ENCODE data around the gene NONO. TPM values are rescaled to one million over a fixed set of nuclear protein-coding genes. Genes with fewer than 3 reads are reported as not detected.

Gene NONO
- total and polyA plus RNA-seq, 8 donors: 241 to 739 (median 626) TPM

DNA sequence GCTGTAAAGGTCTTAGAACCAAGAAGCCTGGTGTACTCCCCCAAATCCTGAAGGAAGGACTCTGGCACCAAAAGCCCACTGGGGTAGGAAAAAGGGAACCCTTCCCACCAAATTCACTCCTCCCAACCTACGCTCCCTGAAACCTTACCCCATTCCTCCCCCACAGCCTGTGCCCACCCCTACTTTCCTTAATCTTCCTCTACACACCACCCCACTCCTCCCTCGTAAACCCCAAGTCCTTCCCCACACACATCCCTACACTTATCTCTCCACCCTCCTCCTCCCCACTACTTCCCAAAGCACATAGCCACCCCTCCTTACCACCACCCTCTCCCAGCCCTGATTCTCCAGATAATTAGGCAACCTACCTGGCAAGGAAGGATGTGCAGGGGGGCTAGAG is 31.2 kb upstream of the NONO start:
- Histone ChIP-seq H3K4me1 (peaks cover 0 to 21% of the 10 kb centered on the region in 2 donors), H3K27ac (no peak overlapping the region), H3K27me3 (no peaks in the 10 kb centered on the region), H3K36me3 (peaks cover 0 to 34% of the 10 kb centered on the region in 2 donors), H3K9me3 (no peaks in the 10 kb centered on the region), H3K4me3 (no peak overlapping the region)
- ATAC-seq (no peak), DNase-seq (no peak)
- intact Hi-C loops (cut with DNase I): no loop called here
- TF ChIP-seq, protein P1, sequence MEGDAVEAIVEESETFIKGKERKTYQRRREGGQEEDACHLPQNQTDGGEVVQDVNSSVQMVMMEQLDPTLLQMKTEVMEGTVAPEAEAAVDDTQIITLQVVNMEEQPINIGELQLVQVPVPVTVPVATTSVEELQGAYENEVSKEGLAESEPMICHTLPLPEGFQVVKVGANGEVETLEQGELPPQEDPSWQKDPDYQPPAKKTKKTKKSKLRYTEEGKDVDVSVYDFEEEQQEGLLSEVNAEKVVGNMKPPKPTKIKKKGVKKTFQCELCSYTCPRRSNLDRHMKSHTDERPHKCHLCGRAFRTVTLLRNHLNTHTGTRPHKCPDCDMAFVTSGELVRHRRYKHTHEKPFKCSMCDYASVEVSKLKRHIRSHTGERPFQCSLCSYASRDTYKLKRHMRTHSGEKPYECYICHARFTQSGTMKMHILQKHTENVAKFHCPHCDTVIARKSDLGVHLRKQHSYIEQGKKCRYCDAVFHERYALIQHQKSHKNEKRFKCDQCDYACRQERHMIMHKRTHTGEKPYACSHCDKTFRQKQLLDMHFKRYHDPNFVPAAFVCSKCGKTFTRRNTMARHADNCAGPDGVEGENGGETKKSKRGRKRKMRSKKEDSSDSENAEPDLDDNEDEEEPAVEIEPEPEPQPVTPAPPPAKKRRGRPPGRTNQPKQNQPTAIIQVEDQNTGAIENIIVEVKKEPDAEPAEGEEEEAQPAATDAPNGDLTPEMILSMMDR (IDR thresholded peaks at IDR 0.05): no peak

DNA sequence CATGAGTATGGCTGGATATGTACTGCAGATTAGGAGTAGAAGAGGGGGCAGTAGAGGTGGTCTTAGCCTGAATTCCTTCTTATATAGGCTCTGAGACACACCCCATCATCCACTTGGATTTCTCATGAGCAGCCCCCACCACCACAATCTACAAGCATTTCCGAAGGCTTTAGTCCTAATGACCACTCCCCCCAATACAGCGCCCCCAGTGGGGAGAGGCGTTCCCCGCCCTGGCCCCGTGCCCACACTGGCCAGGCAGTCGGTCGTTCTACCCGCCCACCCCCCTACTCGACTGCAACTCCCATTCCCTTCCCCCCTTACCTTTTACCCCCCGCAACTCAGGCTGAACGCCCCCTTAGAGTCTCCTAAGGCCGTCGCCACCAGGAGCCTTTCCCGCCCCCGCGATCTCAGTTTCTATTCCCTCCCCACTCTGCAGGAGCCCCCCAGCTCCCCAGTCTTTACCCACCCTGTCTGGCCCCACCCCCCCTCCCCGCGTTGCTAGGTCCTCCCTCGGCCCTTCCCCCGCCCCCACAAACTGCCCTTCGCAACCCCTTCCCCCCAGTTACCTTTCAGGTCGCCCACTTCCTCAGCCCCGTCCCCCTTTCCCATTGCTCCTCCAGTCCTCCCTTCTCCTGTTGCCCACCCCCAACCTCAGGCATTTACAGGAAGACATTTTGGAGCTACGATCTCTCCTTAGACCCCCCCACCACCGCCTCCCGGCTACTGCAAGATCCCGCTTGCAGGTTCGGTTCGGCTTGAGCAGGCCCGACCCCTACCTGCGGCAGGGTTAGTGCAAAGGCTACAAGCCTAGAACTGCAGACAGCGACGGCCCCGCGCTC is 30.0 kb upstream of the NONO start:
- TF ChIP-seq, protein P1 (IDR thresholded peaks at IDR 0.05): peak; percentile 18 to 32
- no peak for ATAC-seq
- intact Hi-C loops (cut with DNase I): no loop called here

DNA sequence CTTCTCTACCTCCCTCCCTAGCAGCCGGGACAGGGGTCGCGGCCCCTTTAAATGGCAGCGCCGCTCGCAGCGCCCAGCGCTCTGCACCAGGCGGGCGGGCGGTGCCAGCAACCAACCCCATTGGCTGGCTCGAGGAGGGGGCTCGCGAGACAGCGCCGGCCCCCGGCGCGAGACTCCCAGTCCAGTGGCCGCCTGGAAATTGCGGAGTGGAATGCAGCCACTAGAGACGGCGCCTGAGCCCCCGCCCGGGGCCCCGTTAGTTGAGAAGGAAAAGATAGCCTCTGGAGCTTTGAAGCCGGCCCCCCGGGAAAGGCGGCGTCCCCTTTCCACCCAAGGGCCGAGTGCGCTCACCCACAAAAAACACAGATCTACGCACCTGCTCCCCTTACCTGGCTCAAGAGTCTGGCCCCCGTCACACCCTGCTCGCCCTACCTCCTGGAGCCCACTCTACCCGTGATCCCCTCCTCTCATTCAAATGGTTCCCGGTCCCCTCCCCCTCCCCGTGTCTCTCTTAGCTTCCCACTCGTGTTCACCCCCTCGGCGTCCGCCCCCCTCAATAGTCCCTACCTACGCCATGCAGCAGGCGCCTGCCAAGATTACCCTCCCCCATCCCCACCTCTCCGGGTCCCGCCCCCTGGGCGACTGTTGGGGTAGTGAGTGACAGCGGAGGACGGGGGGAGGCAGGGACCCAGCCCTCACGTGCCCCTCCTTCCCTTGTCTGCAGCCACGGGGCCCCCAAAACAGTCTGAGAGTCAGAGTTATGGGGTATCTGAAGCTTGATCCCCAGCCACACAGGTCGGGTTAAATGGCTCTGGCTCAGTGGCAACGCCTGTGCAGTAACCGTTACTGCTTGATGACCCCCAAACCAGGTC is 29.1 kb upstream of the NONO start, which contains the start of gene ZMYM3:
ZMYM3 (minus strand) TSS at position 49 of the 872 bp plus-strand sequence. CDS start 885 bp downstream, outside the sequence.
- H3K9me3 ChIP-seq: no peaks in the 10 kb centered on the region
- H3K4me1 ChIP-seq: peaks cover 0 to 21% of the 10 kb centered on the region in 2 donors
- DNase-seq: peak; percentile 72 to 92 (median 90)
- intact Hi-C loops (cut with DNase I): no loop called here
- H3K4me3 ChIP-seq: peak within 1 kb of the TSS; percentile 45 to 55
- no peaks in the 10 kb centered on the region for H3K27me3 ChIP-seq
- peak within 1 kb of the TSS; percentile 72 to 83 for H3K27ac ChIP-seq
- ATAC-seq: peak; percentile 90
- TF ChIP-seq, protein P1 (IDR thresholded peaks at IDR 0.05): no peak
- H3K36me3 ChIP-seq: peaks cover 0 to 13% of the 10 kb centered on the region in 2 donors

More for the DNA sequence above, 30.0 kb upstream of the NONO start:
- Histone ChIP-seq H3K9me3 (no peaks in the 10 kb centered on the region), H3K4me1 (peaks cover 0 to 21% of the 10 kb centered on the region in 2 donors), H3K36me3 (peaks cover 0 to 21% of the 10 kb centered on the region in 2 donors), H3K4me3 (peak overlapping the region; percentile 45 to 55), H3K27ac (peak overlapping the region; percentile 72 to 83), H3K27me3 (no peaks in the 10 kb centered on the region)
- DNase-seq: peak in 2 of 4 donors; percentile 14 to 67

DNA sequence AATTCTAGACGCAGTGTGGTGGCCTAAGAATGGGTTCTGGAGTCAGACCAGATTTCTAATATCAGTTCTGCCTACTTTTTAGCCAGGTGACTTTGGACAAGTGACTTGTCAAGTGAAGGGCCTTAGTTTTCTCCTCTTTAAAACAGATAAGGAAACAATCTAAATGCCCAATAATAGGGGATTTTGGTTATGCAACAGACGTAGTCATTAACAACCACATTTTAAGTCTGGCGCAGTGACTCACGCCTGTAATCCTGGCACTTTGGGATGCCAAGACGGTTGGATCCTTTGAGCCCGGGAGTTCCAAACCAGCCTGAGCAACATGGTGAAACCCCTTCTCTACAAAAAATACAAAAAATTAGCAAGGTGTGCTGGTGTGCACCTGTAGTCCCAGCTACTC is 27.4 kb upstream of the NONO start:
- no peak for ATAC-seq
- H3K4me1 ChIP-seq: peaks cover 0 to 21% of the 10 kb centered on the region in 2 donors
- intact Hi-C loops (cut with DNase I): no loop called here
- H3K27ac ChIP-seq: peak overlapping the region in 1 of 2 donors; percentile 48
- no peaks in the 10 kb centered on the region for H3K27me3 ChIP-seq
- no peak overlapping the region for H3K4me3 ChIP-seq
- DNase-seq: no peak
- H3K9me3 ChIP-seq: no peaks in the 10 kb centered on the region
- TF ChIP-seq, protein P1 (IDR thresholded peaks at IDR 0.05): no peak
- H3K36me3 ChIP-seq: no peaks in the 10 kb centered on the region

All from left lung (tissue), 10 donors.